Activated CD8-positive, alpha-beta T cell treated with anti-CD3 and anti-CD28 coated beads for 36 hours (primary cell): ENCODE data around the gene BCL2L15. TPM values are rescaled to one million over a fixed set of nuclear protein-coding genes. Genes with fewer than 3 reads are reported as not detected.

Experiments used
- ATAC-seq: fragments of 200-7000 bp; cut with Tn5 transposase; one replicate; pipeline ENCODE4 v1.10.0; 2021; ENCODE audit warnings: mild to moderate bottlenecking, moderate library complexity
- CTCF ChIA-PET: fragments of 350-600 bp; sonication (Branson Sonifier 250); formaldehyde crosslinking; loops from one replicate; lab custom pipeline; 2021; ENCODE audit warnings: antibody characterized with exemption; lab: Charles Lee
- POLR2A ChIA-PET: fragments of 350-600 bp; sonication (Branson Sonifier 250); formaldehyde crosslinking; loops from one replicate; lab custom pipeline; 2021; ENCODE audit warnings: antibody characterized with exemption; lab: Charles Lee
- DNase-seq: peaks from one replicate; pipeline ENCODE4 v3.0.0-alpha.2; 2020
- H3K27ac Mint-ChIP-seq: one replicate; pipeline ENCODE4 v1.8.0; 2021; ENCODE audit warnings: mild to moderate bottlenecking, mixed read lengths
- H3K27me3 Mint-ChIP-seq: one replicate; pipeline ENCODE4 v1.8.0; 2021; ENCODE audit warnings: mixed read lengths
- H3K36me3 Mint-ChIP-seq: one replicate; pipeline ENCODE4 v1.8.0; 2021; ENCODE audit warnings: low read depth, mixed read lengths
- H3K4me1 Mint-ChIP-seq: one replicate; pipeline ENCODE4 v1.8.0; 2021; ENCODE audit warnings: low read depth, mixed read lengths
- H3K4me3 Mint-ChIP-seq: one replicate; pipeline ENCODE4 v1.8.0; 2021; ENCODE audit warnings: mild to moderate bottlenecking, moderate library complexity, mixed read lengths
- H3K9me3 Mint-ChIP-seq: one replicate; pipeline ENCODE4 v1.8.0; 2021; ENCODE audit warnings: mixed read lengths
- intact Hi-C: fragments of 100-400 bp; cut with micrococcal nuclease; formaldehyde crosslinking; loops from one replicate; pipeline ENCODE4 v1.10.0; 2022
- total RNA-seq, 2 experiments: library from RNA; stranded (reverse); gene quantifications; one replicate each; pipeline ENCODE4 v1.2.3, GENCODE V29; 2021
- TF ChIP-seq, protein P1 (sequence below): fragments of 200-600 bp; IDR thresholded peaks from one replicate; pipeline ENCODE4 v1.8.0; 2022; ENCODE audit warnings: antibody characterized with exemption, mild to moderate bottlenecking

The BCL2L15 gene
- total RNA-seq, 2 experiments from 2014 or later: 0.40 to 0.61 TPM

- ATAC-seq (no peak), DNase-seq (no peak)
- no peak overlapping the region for H3K27ac Mint-ChIP-seq
- intact Hi-C loops: no loop called here
- TF ChIP-seq, protein P1, sequence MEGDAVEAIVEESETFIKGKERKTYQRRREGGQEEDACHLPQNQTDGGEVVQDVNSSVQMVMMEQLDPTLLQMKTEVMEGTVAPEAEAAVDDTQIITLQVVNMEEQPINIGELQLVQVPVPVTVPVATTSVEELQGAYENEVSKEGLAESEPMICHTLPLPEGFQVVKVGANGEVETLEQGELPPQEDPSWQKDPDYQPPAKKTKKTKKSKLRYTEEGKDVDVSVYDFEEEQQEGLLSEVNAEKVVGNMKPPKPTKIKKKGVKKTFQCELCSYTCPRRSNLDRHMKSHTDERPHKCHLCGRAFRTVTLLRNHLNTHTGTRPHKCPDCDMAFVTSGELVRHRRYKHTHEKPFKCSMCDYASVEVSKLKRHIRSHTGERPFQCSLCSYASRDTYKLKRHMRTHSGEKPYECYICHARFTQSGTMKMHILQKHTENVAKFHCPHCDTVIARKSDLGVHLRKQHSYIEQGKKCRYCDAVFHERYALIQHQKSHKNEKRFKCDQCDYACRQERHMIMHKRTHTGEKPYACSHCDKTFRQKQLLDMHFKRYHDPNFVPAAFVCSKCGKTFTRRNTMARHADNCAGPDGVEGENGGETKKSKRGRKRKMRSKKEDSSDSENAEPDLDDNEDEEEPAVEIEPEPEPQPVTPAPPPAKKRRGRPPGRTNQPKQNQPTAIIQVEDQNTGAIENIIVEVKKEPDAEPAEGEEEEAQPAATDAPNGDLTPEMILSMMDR: no peak
- ChIA-PET CTCF (interaction anchor here (1.9 kb wide), 1 partner anchor 10 kb away, joined by 5 read pairs; the partner anchor contains the start of gene AP4B1), POLR2A (interaction anchor here (0.8 kb wide), 1 partner anchor 15 kb away, joined by 3 read pairs; the partner anchor contains the start of gene HIPK1)
- peaks cover 8% of the 10 kb centered on the region for H3K36me3 Mint-ChIP-seq
- H3K4me3 Mint-ChIP-seq: no peak overlapping the region
- H3K4me1 Mint-ChIP-seq: no peaks in the 10 kb centered on the region
- no peaks in the 10 kb centered on the region for H3K27me3 Mint-ChIP-seq
- no peaks in the 10 kb centered on the region for H3K9me3 Mint-ChIP-seq
These were observed 26.7 kb upstream of the BCL2L15 start for GRCh38 chr1:113913887-113914664.

- TF ChIP-seq, protein P1: no peak
These were observed 25.9 kb upstream of the BCL2L15 start for GRCh38 chr1:113913312-113913668.

DNA sequence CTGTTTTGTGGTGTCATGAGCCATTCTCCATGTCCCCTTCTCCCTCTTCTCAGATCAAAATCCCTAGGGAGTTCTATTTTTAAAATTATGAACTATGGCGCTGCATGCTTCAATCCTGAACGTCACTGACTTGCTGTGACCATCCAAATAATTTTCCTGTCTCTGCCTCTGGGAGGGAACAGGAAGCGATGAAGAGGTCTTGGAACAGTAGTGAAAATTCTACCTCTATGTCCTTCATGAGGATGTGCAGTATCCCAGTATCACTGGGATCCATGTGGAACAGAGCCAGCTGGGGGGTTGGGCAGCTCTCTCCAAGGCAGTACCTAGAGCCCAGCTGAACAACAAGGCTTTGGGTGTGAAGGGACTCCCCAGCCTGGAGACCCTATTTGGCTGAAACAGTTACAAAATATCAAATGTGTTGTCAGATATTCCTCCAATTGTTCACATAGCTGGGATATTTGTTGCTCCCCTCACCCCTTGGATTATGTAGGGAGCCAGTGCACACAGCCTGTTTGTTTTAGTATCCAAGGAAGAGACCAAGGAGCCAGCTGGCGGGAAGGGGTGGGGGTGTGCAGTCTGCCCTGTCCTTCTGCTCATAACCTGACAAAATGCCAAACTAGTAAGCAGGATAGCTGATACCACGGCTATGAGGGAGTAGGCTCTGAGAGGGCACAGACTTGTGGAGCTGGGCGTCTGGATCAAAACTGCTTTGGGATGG is 25.4 kb upstream of the BCL2L15 start:
- DNase-seq (no peak), ATAC-seq (no peak)
- peaks cover 9% of the 10 kb centered on the region for H3K4me1 Mint-ChIP-seq
- ChIA-PET CTCF (interaction anchor here (1.0 kb wide), 1 partner anchor 370 kb away, joined by 3 read pairs; no protein-coding TSS in a partner anchor), POLR2A (interaction anchor here (1.0 to 1.4 kb wide), 2 partner anchors 11 to 16 kb away, joined by 4 to 6 read pairs; partner anchors contain the start of gene HIPK1)
- TF ChIP-seq, protein P1: no peak
- H3K27me3 Mint-ChIP-seq: no peaks in the 10 kb centered on the region
- no peak overlapping the region for H3K27ac Mint-ChIP-seq
- H3K9me3 Mint-ChIP-seq: no peaks in the 10 kb centered on the region
- intact Hi-C loops: no loop called here
- no peak overlapping the region for H3K4me3 Mint-ChIP-seq
- peaks cover 15% of the 10 kb centered on the region for H3K36me3 Mint-ChIP-seq

More at GRCh38 chr1:113913312-113913668, 25.9 kb upstream of the BCL2L15 start:
- Mint-ChIP-seq H3K4me1 (peaks cover 4% of the 10 kb centered on the region), H3K36me3 (peaks cover 10% of the 10 kb centered on the region), H3K27me3 (no peaks in the 10 kb centered on the region), H3K9me3 (no peaks in the 10 kb centered on the region), H3K4me3 (no peak overlapping the region), H3K27ac (no peak overlapping the region)
- intact Hi-C loops: no loop called here
- DNase-seq (no peak), ATAC-seq (no peak)
- POLR2A ChIA-PET: interaction anchor here (1.0 to 1.4 kb wide), 2 partner anchors 11 to 15 kb away, joined by 4 to 6 read pairs; partner anchors contain the start of gene HIPK1
- CTCF ChIA-PET: interaction anchor here (1.0 kb wide), 1 partner anchor 370 kb away, joined by 3 read pairs; no protein-coding TSS in a partner anchor

DNA sequence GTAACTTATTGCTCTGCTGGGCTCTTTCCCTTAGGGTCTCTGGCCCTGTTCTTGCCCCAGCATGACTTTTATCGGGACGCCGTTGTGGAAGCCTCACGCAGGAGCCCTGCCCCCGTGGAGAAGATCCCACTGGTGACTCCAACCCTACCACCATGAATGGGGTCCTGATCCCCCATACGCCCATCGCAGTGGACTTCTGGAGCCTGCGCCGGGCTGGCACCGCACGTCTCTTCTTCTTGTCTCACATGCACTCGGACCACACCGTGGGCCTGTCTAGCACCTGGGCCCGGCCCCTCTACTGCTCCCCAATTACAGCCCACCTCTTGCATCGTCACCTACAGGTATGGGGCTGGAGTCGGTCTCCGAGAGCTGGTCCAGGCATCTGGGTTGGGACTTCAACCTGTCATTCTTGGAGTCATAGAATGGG is 18.1 kb upstream of the BCL2L15 start:
- POLR2A ChIA-PET: interaction anchor here (0.6 to 3.8 kb wide), 10 partner anchors 11 to 113 kb away, joined by 3 to 93 read pairs (median 5); partner anchors contain the start of genes BCL2L15 and HIPK1
- peak overlapping the region; percentile 99 for H3K27ac Mint-ChIP-seq
- H3K4me1 Mint-ChIP-seq: peaks cover 45% of the 10 kb centered on the region
- H3K27me3 Mint-ChIP-seq: no peaks in the 10 kb centered on the region
- no peaks in the 10 kb centered on the region for H3K9me3 Mint-ChIP-seq
- CTCF ChIA-PET: interaction anchor here (1.2 to 5.6 kb wide), 9 partner anchors 10 to 73 kb away, joined by 3 to 55 read pairs (median 5); partner anchors contain the start of genes HIPK1 and OLFML3
- TF ChIP-seq, protein P1: no peak
- ATAC-seq (no peak), DNase-seq (peak; percentile 54)
- peaks cover 49% of the 10 kb centered on the region for H3K36me3 Mint-ChIP-seq
- intact Hi-C loops: loop anchor here (1.0 kb wide), 1 partner anchor 25 kb away; no protein-coding TSS in a partner anchor
- H3K4me3 Mint-ChIP-seq: peak overlapping the region; percentile 88
